HEK293T (cell line): ENCODE measurements around the gene PJA1.

Experiments used
- ARNT ChIP-seq: fragments of 450-650 bp; IDR thresholded peaks from 2 replicates; pipeline ENCODE4 v1.6.1; 2017; ENCODE audit warnings: mild to moderate bottlenecking
- FOXA1 ChIP-seq: fragments of 450-650 bp; IDR thresholded peaks from 2 replicates; pipeline ENCODE4 v1.6.1; 2016; ENCODE audit warnings: mild to moderate bottlenecking
- FOXM1 ChIP-seq: fragments of 450-650 bp; IDR thresholded peaks from 2 replicates; pipeline ENCODE4 v1.6.1; 2017; ENCODE audit warnings: mild to moderate bottlenecking, borderline replicate concordance
- LEF1 ChIP-seq: fragments of 450-650 bp; IDR thresholded peaks from 2 replicates; pipeline ENCODE4 v1.6.1; 2017; ENCODE audit warnings: mild to moderate bottlenecking, borderline replicate concordance
- SUZ12 ChIP-seq: fragments of 450-650 bp; IDR thresholded peaks from 2 replicates; pipeline ENCODE4 v1.6.1; 2016; ENCODE audit warnings: mild to moderate bottlenecking
- ZNF384 ChIP-seq: fragments of 450-650 bp; IDR thresholded peaks from 2 replicates; pipeline ENCODE4 v1.6.1; 2016

DNA sequence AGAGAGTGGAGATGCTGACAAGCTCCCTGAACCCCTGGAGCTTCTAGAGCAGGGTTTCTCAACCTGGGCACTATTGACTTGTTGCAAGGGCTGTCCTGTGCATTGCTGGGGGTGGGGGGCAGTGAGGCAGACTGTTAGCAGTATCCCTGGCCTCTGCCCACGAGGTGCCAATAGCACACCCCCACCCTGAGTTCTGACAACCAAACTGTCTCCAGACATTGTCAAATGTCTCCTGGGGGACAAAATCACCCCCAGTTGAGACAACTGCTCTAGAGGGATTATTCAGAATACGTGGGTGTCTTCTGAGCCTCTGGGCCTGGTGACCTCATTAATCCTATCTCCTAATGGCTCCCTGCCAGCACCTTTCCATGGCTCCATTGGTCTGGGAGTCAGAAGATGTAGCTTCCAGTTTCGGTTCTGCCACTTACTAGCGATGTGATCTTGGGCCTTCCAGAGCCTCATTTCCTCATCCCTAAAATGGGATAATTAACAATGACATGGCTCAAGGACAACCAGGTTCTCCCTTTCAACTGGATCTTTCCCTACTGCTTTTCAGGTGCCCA, 17.6 kb upstream of the PJA1 start:
- no peak for TF ChIP-seq ARNT
- no peak for TF ChIP-seq FOXA1
- TF ChIP-seq LEF1, result no peak
- TF ChIP-seq FOXM1, result no peak
- TF ChIP-seq SUZ12, result no peak
- no peak for TF ChIP-seq ZNF384
